Psoas muscle (tissue), 8 donors: Measurements from ENCODE around the gene SYNE2. TPM values are rescaled to one million over a fixed set of nuclear protein-coding genes. Genes with fewer than 3 reads are reported as not detected.
A peak's percentile ranks its signal among the peaks of the same experiment; 100 is the strongest.

Source experiments
- ATAC-seq, 4 donors: fragments of 200-7000 bp; cut with Tn5 transposase; one replicate each; pipeline ENCODE4 v1.9.1; 2020; ENCODE audit warnings: moderate library complexity in 3 of 4, mild to moderate bottlenecking in 2 of 4
- DNase-seq, 2 donors: peaks; one replicate each; pipeline ENCODE4 v3.0.0-alpha.2; 2020
- H3K27ac ChIP-seq: fragments of 200-600 bp; one replicate; pipeline ENCODE4 v1.8.0; 2022
- H3K27me3 ChIP-seq, 3 donors: fragments of 200-600 bp in 1 of 3; one replicate each; pipeline versions ENCODE4 v1.6.1 to v1.8.0; 2013 to 2022; ENCODE audit warnings: low read length in 2 of 3, mild to moderate bottlenecking in 2 of 3, moderate library complexity in 1 of 3; ENCODE audit not compliant: insufficient read depth in 3 of 3
- H3K36me3 ChIP-seq, 2 donors: fragments of 200-600 bp in 1 of 2; one replicate each; pipeline versions ENCODE4 v1.6.1 to v1.8.0; 2013 to 2022; ENCODE audit warnings: low read depth in 1 of 2, mild to moderate bottlenecking in 1 of 2, moderate library complexity in 1 of 2; ENCODE audit not compliant: insufficient read depth in 1 of 2
- H3K4me1 ChIP-seq: fragments of 200-600 bp; one replicate; pipeline ENCODE4 v1.8.0; 2022
- H3K4me3 ChIP-seq: fragments of 200-600 bp; one replicate; pipeline ENCODE4 v1.8.0; 2022; ENCODE audit warnings: mild to moderate bottlenecking
- H3K9me3 ChIP-seq: fragments of 200-600 bp; one replicate; pipeline ENCODE4 v1.8.0; 2022
- WGBS, 3 donors: extraction: QIAGEN DNeasy Blood & Tissue Kit; methylation state at CpG; one replicate each; pipeline versions ENCODE4 v1.1.6 to v1.1.7; 2013; 5-methylcytosine and 5-hydroxymethylcytosine counted together
- intact Hi-C, 2 donors: fragments of 100-400 bp; cut with DNase I; formaldehyde crosslinking; loops; one replicate each; pipeline versions ENCODE4 v1.11.0 to v1.14.2; 2022
- polyA plus RNA-seq, 3 donors: library from polyadenylated mRNA; stranded (reverse); fragments of 200-250 nt; gene quantifications; one replicate each; pipeline ENCODE4 v1.2.3, GENCODE V29; 2013
- total RNA-seq, 4 donors: library from RNA; stranded (reverse); fragmentation: NEBNext Ultra II Directional in 2 of 4; extraction: Animal tissue kit (Norgen Biotek cat#: 25700) in 2 of 4; gene quantifications; one replicate each; pipeline versions ENCODE4 v1.2.1 to v1.2.4, GENCODE V29; 2021 to 2023
- TF ChIP-seq, protein P1 (sequence below): fragments of 200-600 bp; IDR thresholded peaks from one replicate; pipeline ENCODE4 v1.8.0; 2022; ENCODE audit warnings: antibody characterized with exemption
- donor health status: healthy with polysubstance abuse.
- donor health status: DM: no; HTN: no; CAD: no; lungs with moderate emphysema.
- donor health status: Bipolar disorder and iron deficiency.
- donor health status: healthy.
- donor health status: DM: yes; HTN: yes; CAD: no.
- donor health status: DM: no; HTN: no; CAD: no.
- donor health status: DM: no; HTN: no; CAD: no.
- donor health status: DM: yes; HTN: yes; CAD: no.

SYNE2 gene
- total and polyA plus RNA-seq, 7 donors = 23.0 to 239 (median 150) TPM

DNA sequence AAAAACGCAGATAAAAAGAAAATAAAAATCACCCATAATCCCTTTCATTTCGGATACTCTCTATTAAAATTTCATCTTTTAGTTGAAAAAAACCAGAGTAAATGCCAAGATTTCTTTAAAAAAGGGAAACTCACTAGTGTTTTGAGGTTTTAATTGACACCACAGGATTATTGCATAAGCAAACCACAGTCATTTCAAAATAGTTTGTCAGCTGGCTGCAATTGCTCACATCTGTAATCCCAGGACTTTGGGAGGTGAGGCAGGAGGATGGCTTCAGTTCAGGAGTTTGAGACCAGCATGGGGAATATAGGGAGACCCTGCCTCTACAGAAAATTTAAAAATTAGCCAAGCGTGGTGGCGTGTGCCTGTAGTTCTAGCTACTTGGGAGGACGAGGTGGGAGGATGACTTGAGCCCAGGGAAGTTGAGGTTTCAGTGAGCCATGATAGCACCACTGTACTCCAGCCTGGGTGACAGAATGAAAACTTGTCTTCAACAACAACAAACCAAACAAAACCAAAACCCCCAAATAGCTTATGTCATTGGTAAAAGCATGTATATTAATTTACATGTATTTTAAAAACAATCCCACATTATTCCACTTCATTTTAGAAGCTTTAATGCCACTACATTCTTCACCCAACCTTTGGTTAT, 48.8 kb downstream of the SYNE2 start:
- Histone ChIP-seq H3K27me3 (no peaks in the 10 kb centered on the region), H3K27ac (no peak overlapping the region), H3K36me3 (no peaks in the 10 kb centered on the region), H3K4me1 (peaks cover 15% of the 10 kb centered on the region), H3K4me3 (no peak overlapping the region), H3K9me3 (no peaks in the 10 kb centered on the region)
- intact Hi-C loops = loop anchor here in 1 of 2 donors (5.0 kb wide), 1 partner anchor 494 kb away; no protein-coding TSS in a partner anchor
- DNase-seq (no peak), ATAC-seq (peak in 2 of 4 donors; percentile 37 to 43)
- TF ChIP-seq, protein P1, sequence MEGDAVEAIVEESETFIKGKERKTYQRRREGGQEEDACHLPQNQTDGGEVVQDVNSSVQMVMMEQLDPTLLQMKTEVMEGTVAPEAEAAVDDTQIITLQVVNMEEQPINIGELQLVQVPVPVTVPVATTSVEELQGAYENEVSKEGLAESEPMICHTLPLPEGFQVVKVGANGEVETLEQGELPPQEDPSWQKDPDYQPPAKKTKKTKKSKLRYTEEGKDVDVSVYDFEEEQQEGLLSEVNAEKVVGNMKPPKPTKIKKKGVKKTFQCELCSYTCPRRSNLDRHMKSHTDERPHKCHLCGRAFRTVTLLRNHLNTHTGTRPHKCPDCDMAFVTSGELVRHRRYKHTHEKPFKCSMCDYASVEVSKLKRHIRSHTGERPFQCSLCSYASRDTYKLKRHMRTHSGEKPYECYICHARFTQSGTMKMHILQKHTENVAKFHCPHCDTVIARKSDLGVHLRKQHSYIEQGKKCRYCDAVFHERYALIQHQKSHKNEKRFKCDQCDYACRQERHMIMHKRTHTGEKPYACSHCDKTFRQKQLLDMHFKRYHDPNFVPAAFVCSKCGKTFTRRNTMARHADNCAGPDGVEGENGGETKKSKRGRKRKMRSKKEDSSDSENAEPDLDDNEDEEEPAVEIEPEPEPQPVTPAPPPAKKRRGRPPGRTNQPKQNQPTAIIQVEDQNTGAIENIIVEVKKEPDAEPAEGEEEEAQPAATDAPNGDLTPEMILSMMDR = no peak
- 90 to 94% (median 91%) methylated on average over 5 of the region's 5 CpGs for WGBS, 3 donors

GRCh38 chr14:63902375-63902976, 49.7 kb downstream of the SYNE2 start:
- Histone ChIP-seq H3K4me1 (peaks cover 10% of the 10 kb centered on the region), H3K27ac (no peak overlapping the region), H3K27me3 (no peaks in the 10 kb centered on the region), H3K4me3 (no peak overlapping the region), H3K9me3 (no peaks in the 10 kb centered on the region), H3K36me3 (no peaks in the 10 kb centered on the region)
- TF ChIP-seq, protein P1 = no peak
- 93 to 96% (median 95%) methylated on average over 7 of the region's 7 CpGs for WGBS, 3 donors
- intact Hi-C loops = loop anchor here in 1 of 2 donors (5.0 kb wide), 1 partner anchor 495 kb away; no protein-coding TSS in a partner anchor
- ATAC-seq (no peak), DNase-seq (no peak)

- ATAC-seq = no peak
- no peaks in the 10 kb centered on the region for H3K27me3 ChIP-seq
Measured at GRCh38 chr14:63904724-63905123, 51.9 kb downstream of the SYNE2 start.

DNA sequence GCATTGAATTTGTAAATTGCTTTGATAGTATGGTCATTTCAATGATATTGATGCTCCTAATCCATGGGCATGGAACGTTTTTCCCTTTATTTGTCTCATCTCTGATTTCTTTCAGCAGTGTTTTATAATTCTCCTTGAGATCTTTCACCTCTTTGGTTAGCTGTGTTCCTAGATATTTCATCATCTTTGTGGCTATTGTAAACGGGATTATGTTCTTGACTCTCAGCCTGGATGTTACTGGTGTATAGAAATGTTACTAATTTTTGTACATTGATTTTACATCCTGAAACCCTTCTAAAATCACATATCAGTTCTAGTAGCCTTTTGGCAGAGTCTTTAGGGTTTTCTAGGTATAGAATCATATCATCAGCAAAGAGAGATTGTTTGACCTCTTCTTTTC, 52.6 kb downstream of the SYNE2 start:
- TF ChIP-seq, protein P1 = no peak
- 81 to 86% (median 83%) methylated on average over 2 of the region's 2 CpGs for WGBS, 3 donors
- intact Hi-C loops = no loop called here
- Histone ChIP-seq H3K27ac (no peak overlapping the region), H3K4me3 (no peak overlapping the region), H3K9me3 (no peaks in the 10 kb centered on the region), H3K27me3 (no peaks in the 10 kb centered on the region), H3K4me1 (peaks cover 4% of the 10 kb centered on the region), H3K36me3 (peaks cover 0 to 11% of the 10 kb centered on the region in 2 donors)
- ATAC-seq (no peak), DNase-seq (no peak)

More at GRCh38 chr14:63904724-63905123, 51.9 kb downstream of the SYNE2 start:
- Histone ChIP-seq H3K4me3 (no peak overlapping the region), H3K4me1 (peaks cover 4% of the 10 kb centered on the region), H3K27ac (no peak overlapping the region), H3K9me3 (no peaks in the 10 kb centered on the region), H3K36me3 (peaks cover 0 to 5% of the 10 kb centered on the region in 2 donors)
- intact Hi-C loops = loop anchor here in 1 of 2 donors (5.0 kb wide), 1 partner anchor 497 kb away; no protein-coding TSS in a partner anchor
- 93 to 99% (median 96%) methylated on average over 2 of the region's 2 CpGs for WGBS, 3 donors
- DNase-seq = no peak
- TF ChIP-seq, protein P1 = no peak
